ENCODE results near the gene ROBO4. TPM values are rescaled to one million over a fixed set of nuclear protein-coding genes. Genes with fewer than 3 reads are reported as not detected.

ROBO4 gene
- total and polyA plus RNA-seq, 2 of the 13 experiments (the other 11 are each of a cell fraction or from before 2014, with no cell fraction given): 0.07 to 1.1 TPM

DNA sequence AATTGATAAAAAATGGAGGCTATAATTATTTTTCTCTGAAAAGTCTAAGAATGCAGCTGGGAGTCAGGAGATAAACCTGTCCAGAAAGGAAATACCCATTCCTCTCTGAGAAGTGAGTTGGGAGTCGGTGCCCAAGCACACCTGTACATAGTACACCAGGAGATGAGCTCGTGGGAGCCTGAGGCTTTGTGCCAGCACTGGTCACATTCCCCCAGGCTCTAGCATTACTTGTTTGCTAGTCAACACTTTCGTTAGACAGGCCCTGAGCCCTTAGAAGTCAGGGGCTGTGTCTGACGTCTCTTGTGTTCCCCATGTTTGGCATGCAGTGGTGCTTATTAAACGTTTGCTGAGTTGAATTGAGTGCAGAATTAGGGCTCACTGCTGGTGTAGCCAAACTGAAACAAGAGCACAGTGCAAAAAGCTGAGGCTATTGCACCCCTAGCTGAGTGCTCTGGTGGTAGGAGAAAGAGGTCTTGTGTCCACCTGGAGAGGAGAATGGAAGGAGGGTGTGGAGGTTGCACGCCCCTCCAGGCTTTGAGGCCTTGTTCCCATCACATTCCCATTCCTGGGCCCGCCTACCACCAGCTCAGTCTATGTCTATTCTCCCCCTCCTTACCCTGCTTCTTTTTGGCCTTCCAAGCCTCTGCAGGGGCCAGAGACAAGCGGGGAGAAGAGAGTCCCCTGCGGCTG, 6.8 kb downstream of the ROBO4 start:
- no peak overlapping the region for H3K4me2 ChIP-seq (ENCODE audit: low read depth, low read length)
- H3K27me3 ChIP-seq (ENCODE audit: control insufficient read depth in 1 of 2, insufficient read depth in 2 of 2, low read length in 2 of 2): peaks cover 0 to 56% of the 10 kb centered on the region in 2 experiments; a peak in 4 of 5 replicates
- H3K27ac ChIP-seq (ENCODE audit: extremely low read length, insufficient read depth, low read length): no peak overlapping the region
- H3K9me3 ChIP-seq (ENCODE audit: low read length): no peaks in the 10 kb centered on the region
- no TSS peak for BruUV-seq (replicated peaks)
- DNase-seq (ENCODE audit: low spot score): no peak
- H3K4me1 ChIP-seq (ENCODE audit: insufficient read depth, low read length): peaks cover 18% of the 10 kb centered on the region
- no peak for FAIRE-seq
- WGBS (ENCODE audit: low lambda C conversion rate): 35% methylated on average over 9 of the region's 9 CpGs
- no peak for ATAC-seq
- no peaks in the 10 kb centered on the region for H3K36me3 ChIP-seq (replicated peaks in 1 of 2; ENCODE audit: control insufficient read depth in 1 of 2, insufficient read depth in 2 of 2, low read length in 2 of 2)
- TF ChIP-seq SATB2 (CRISPR knock-in tag; IDR thresholded peaks at IDR 0.05) (no peak), HNF4G (IDR thresholded peaks at IDR 0.05; ENCODE audit: borderline replicate concordance, low read depth, low read length) (no peak), HNF4G (CRISPR knock-in tag; IDR thresholded peaks at IDR 0.05; ENCODE audit: borderline replicate concordance, low read depth) (no peak), ZNF235 (CRISPR knock-in tag; IDR thresholded peaks at IDR 0.05; ENCODE audit: borderline replicate concordance) (no peak), ZNF282 (IDR thresholded peaks at IDR 0.05; ENCODE audit: partially characterized antibody) (no peak), U2AF1 (optimal IDR thresholded peaks at IDR 0.05; ENCODE audit: low read depth, low read length) (no peak), SP5 (CRISPR knock-in tag; IDR thresholded peaks at IDR 0.05; ENCODE audit: borderline replicate concordance, low read depth) (no peak), ZNF879 (CRISPR knock-in tag; IDR thresholded peaks at IDR 0.05) (no peak), SMYD3 (CRISPR knock-in tag; IDR thresholded peaks at IDR 0.05) (no peak), HES4 (CRISPR knock-in tag; IDR thresholded peaks at IDR 0.05; ENCODE audit: borderline replicate concordance) (no peak), ZNF205 (CRISPR knock-in tag; IDR thresholded peaks at IDR 0.05) (no peak), RFX1 (IDR thresholded peaks at IDR 0.05) (no peak), ZNF776 (CRISPR knock-in tag; IDR thresholded peaks at IDR 0.05) (no peak)
- TF ChIP-seq, protein P1, sequence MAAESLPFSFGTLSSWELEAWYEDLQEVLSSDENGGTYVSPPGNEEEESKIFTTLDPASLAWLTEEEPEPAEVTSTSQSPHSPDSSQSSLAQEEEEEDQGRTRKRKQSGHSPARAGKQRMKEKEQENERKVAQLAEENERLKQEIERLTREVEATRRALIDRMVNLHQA (CRISPR knock-in tag; IDR thresholded peaks at IDR 0.05): no peak
- TF ChIP-seq, protein P2, sequence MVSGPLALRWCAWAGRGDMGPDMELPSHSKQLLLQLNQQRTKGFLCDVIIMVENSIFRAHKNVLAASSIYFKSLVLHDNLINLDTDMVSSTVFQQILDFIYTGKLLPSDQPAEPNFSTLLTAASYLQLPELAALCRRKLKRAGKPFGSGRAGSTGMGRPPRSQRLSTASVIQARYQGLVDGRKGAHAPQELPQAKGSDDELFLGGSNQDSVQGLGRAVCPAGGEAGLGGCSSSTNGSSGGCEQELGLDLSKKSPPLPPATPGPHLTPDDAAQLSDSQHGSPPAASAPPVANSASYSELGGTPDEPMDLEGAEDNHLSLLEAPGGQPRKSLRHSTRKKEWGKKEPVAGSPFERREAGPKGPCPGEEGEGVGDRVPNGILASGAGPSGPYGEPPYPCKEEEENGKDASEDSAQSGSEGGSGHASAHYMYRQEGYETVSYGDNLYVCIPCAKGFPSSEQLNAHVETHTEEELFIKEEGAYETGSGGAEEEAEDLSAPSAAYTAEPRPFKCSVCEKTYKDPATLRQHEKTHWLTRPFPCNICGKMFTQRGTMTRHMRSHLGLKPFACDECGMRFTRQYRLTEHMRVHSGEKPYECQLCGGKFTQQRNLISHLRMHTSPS (CRISPR knock-in tag; IDR thresholded peaks at IDR 0.05; ENCODE audit: low read depth): no peak
- TF ChIP-seq, protein P3, sequence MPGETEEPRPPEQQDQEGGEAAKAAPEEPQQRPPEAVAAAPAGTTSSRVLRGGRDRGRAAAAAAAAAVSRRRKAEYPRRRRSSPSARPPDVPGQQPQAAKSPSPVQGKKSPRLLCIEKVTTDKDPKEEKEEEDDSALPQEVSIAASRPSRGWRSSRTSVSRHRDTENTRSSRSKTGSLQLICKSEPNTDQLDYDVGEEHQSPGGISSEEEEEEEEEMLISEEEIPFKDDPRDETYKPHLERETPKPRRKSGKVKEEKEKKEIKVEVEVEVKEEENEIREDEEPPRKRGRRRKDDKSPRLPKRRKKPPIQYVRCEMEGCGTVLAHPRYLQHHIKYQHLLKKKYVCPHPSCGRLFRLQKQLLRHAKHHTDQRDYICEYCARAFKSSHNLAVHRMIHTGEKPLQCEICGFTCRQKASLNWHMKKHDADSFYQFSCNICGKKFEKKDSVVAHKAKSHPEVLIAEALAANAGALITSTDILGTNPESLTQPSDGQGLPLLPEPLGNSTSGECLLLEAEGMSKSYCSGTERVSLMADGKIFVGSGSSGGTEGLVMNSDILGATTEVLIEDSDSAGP (CRISPR knock-in tag; IDR thresholded peaks at IDR 0.05; ENCODE audit: borderline replicate concordance): no peak
- TF ChIP-seq, protein P4, sequence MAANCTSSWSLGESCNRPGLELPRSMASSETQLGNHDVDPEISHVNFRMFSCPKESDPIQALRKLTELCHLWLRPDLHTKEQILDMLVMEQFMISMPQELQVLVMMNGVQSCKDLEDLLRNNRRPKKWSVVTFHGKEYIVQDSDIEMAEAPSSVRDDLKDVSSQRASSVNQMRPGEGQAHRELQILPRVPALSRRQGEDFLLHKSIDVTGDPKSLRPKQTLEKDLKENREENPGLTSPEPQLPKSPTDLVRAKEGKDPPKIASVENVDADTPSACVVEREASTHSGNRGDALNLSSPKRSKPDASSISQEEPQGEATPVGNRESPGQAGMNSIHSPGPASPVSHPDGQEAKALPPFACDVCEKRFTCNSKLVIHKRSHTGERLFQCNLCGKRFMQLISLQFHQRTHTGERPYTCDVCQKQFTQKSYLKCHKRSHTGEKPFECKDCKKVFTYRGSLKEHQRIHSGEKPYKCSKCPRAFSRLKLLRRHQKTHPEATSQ (CRISPR knock-in tag; IDR thresholded peaks at IDR 0.05; ENCODE audit: borderline replicate concordance): no peak
- in situ Hi-C loops (cut with HindIII; ENCODE audit: extremely low pct_ligation_motif_present, low pct_unique_long_range_greater_than_20kb): no loop called here
- H4K20me1 ChIP-seq (ENCODE audit: insufficient read depth, low read length): no peaks in the 10 kb centered on the region
- H3K79me2 ChIP-seq (ENCODE audit: insufficient read depth, low read length): no peaks in the 10 kb centered on the region
- ChIA-PET POLR2A (no interaction called here), CTCF (ENCODE audit: low intra/inter-chr PET ratio, low total read pairs) (no interaction called here)
- intact Hi-C loops (cut with micrococcal nuclease; ENCODE audit: unreplicated experiment): no loop called here
- H3K9ac ChIP-seq (ENCODE audit: insufficient read depth, low read depth, low read length): no peak overlapping the region
- no peak overlapping the region for H2AFZ ChIP-seq (ENCODE audit: low read length)
- no peak overlapping the region for H3K4me3 ChIP-seq (replicated peaks in 1 of 3; ENCODE audit: insufficient read depth in 1 of 3, low read depth in 2 of 3, low read length in 3 of 3)

Data from HepG2 (cell line).